ENCODE measurements around the gene SOX13.
A peak's percentile ranks its signal among the peaks of the same experiment; 100 is the strongest.

Gene SOX13

GRCh38 chr1:204132718-204133117, 59.8 kb downstream of the SOX13 start:
- no peak for DNase-seq

GRCh38 chr1:204134103-204134502, 61.2 kb downstream of the SOX13 start:
- no peak for DNase-seq

- no peak for DNase-seq
Observed at GRCh38 chr1:204136814-204137213, 63.9 kb downstream of the SOX13 start.

- no peak for DNase-seq
Observed at GRCh38 chr1:204139088-204139487, 66.2 kb downstream of the SOX13 start.

GRCh38 chr1:204139952-204140351, 67.0 kb downstream of the SOX13 start:
- no peak for DNase-seq

- DNase-seq: no peak
Observed at GRCh38 chr1:204141131-204141530, 68.2 kb downstream of the SOX13 start.

GRCh38 chr1:204142032-204142974, 69.4 kb downstream of the SOX13 start:
- DNase-seq: no peak

- DNase-seq: no peak
Observed at GRCh38 chr1:204143276-204144041, 70.5 kb downstream of the SOX13 start.

GRCh38 chr1:204145033-204145504, 72.2 kb downstream of the SOX13 start:
- no peak for DNase-seq

- DNase-seq: no peak
Observed at GRCh38 chr1:204146309-204146708, 73.4 kb downstream of the SOX13 start.

- DNase-seq: no peak
Observed at GRCh38 chr1:204146965-204147364, 74.0 kb downstream of the SOX13 start.

- DNase-seq: no peak
Observed at GRCh38 chr1:204147406-204148383, 74.8 kb downstream of the SOX13 start.

- DNase-seq: no peak
Observed at GRCh38 chr1:204149107-204149506, 76.2 kb downstream of the SOX13 start.

GRCh38 chr1:204149635-204150565, 77.0 kb downstream of the SOX13 start:
- no peak for DNase-seq

GRCh38 chr1:204150702-204151551, 78.0 kb downstream of the SOX13 start:
- no peak for DNase-seq

GRCh38 chr1:204151552-204152309, 78.8 kb downstream of the SOX13 start, which contains the start of gene ETNK2:
TSS of gene ETNK2 (minus strand) at chr1:204152044. CDS start at chr1:204151852, 192 bp downstream.
- peak; percentile 21 for DNase-seq

GRCh38 chr1:204152310-204153044, 79.6 kb downstream of the SOX13 start:
- no peak for DNase-seq

GRCh38 chr1:204153667-204154066, 80.8 kb downstream of the SOX13 start:
- DNase-seq: no peak

Measured in activated CD4-positive, alpha-beta T cell treated with anti-CD3 and anti-CD28 coated beads, Interleukin-10, Interleukin-2, amounts not matched to agents 100 ng/mL and 50 ng/mL, durations not matched to agents 16 hours and 8 hours (primary cell).